Cardiac muscle cell (in vitro differentiated cells and primary cell): ENCODE data around the gene FABP2. TPM values are rescaled to one million over a fixed set of nuclear protein-coding genes. Genes with fewer than 3 reads are reported as not detected.

Experiments used
- DNase-seq, 2 donors: peaks; one replicate each; pipeline versions ENCODE4 v3.0.0 to v3.0.0-alpha.2; 2010 to 2017; ENCODE audit warnings: low read depth in 1 of 2, low spot score in 1 of 2
- H3K27ac ChIP-seq: fragments of 200-600 bp; sonication (generic); 2 replicates; pipeline ENCODE4 v1.5.1; 2016
- H3K27me3 ChIP-seq: fragments of 200-600 bp; sonication (generic); 2 replicates; pipeline ENCODE4 v1.6.0; 2016; ENCODE audit warnings: control low read depth
- H3K36me3 ChIP-seq: fragments of 200-600 bp; sonication (generic); 2 replicates; pipeline ENCODE4 v1.5.1; 2016; ENCODE audit warnings: control low read depth
- H3K4me1 ChIP-seq: fragments of 200-600 bp; sonication (generic); 2 replicates; pipeline ENCODE4 v1.8.1; 2017; ENCODE audit warnings: low read depth, mild to moderate bottlenecking, mixed run types
- H3K4me3 ChIP-seq: fragments of 200-600 bp; sonication (generic); 2 replicates; pipeline ENCODE4 v1.5.1; 2016; ENCODE audit warnings: mild to moderate bottlenecking
- H3K9me3 ChIP-seq: fragments of 200-600 bp; sonication (generic); 2 replicates; pipeline ENCODE4 v1.5.1; 2017; ENCODE audit warnings: low read depth, mild to moderate bottlenecking, control low read depth
- polyA plus RNA-seq: library from polyadenylated mRNA; unstranded; fragments of >200 nt; fragmentation: Nextera tagmentation; extraction: Ambion mirVana; gene quantifications from 2 replicates; pipeline ENCODE4 v1.2.1, GENCODE V29; 2016
- total RNA-seq: library from RNA; depleted of rRNA; stranded (reverse); fragments of >200 nt; gene quantifications from 2 replicates; pipeline ENCODE4 v1.2.3, GENCODE V29; 2016
- TF ChIP-seq, protein P1 (sequence below): IDR thresholded peaks from 2 replicates; pipeline ENCODE4 v1.5.1; 2012; ENCODE audit warnings: low read depth, mild to moderate bottlenecking, low read length

Gene FABP2
- total and polyA plus RNA-seq, 2 experiments from 2014 or later = 6.0 to 12.4 TPM

DNA sequence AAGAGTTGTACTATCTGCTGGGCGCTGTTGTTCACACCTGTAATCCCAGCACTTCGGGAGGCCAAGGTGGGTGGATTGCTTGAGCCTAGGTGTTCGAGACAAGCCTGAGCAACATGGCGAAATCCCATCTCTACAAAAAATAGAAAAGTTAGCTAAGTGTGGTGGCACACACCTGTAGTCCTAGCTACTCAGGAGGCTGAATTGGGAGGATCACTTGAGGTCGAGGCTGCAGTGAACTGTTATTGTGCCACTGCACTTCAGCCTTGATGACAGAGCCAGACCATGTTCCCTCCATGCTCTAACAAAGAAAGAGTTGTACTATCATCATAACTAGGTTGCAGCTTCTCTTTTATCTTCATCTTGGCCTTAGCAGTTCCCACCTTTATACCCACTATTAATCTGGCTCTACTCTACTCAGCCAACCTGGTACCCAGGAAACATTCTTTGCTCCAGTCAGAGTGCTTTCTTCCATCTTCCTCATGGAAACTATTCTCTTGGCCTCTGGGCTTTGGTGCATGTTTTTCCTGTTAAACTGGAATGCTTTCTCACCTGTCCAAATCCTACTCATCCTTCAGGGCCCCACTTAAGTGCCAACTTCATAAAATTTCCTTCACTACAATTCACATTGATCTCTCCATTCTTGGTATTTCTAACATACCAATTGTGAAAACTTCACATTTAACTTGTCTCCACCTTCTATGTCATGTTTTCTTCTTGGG is 18.2 kb downstream of the FABP2 start:
- no peaks in the 10 kb centered on the region for H3K4me1 ChIP-seq
- no peaks in the 10 kb centered on the region for H3K9me3 ChIP-seq
- no peak for DNase-seq
- no peak overlapping the region for H3K4me3 ChIP-seq
- no peak overlapping the region for H3K27ac ChIP-seq
- H3K36me3 ChIP-seq = no peaks in the 10 kb centered on the region
- H3K27me3 ChIP-seq = no peaks in the 10 kb centered on the region
- TF ChIP-seq, protein P1, sequence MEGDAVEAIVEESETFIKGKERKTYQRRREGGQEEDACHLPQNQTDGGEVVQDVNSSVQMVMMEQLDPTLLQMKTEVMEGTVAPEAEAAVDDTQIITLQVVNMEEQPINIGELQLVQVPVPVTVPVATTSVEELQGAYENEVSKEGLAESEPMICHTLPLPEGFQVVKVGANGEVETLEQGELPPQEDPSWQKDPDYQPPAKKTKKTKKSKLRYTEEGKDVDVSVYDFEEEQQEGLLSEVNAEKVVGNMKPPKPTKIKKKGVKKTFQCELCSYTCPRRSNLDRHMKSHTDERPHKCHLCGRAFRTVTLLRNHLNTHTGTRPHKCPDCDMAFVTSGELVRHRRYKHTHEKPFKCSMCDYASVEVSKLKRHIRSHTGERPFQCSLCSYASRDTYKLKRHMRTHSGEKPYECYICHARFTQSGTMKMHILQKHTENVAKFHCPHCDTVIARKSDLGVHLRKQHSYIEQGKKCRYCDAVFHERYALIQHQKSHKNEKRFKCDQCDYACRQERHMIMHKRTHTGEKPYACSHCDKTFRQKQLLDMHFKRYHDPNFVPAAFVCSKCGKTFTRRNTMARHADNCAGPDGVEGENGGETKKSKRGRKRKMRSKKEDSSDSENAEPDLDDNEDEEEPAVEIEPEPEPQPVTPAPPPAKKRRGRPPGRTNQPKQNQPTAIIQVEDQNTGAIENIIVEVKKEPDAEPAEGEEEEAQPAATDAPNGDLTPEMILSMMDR = no peak

DNA sequence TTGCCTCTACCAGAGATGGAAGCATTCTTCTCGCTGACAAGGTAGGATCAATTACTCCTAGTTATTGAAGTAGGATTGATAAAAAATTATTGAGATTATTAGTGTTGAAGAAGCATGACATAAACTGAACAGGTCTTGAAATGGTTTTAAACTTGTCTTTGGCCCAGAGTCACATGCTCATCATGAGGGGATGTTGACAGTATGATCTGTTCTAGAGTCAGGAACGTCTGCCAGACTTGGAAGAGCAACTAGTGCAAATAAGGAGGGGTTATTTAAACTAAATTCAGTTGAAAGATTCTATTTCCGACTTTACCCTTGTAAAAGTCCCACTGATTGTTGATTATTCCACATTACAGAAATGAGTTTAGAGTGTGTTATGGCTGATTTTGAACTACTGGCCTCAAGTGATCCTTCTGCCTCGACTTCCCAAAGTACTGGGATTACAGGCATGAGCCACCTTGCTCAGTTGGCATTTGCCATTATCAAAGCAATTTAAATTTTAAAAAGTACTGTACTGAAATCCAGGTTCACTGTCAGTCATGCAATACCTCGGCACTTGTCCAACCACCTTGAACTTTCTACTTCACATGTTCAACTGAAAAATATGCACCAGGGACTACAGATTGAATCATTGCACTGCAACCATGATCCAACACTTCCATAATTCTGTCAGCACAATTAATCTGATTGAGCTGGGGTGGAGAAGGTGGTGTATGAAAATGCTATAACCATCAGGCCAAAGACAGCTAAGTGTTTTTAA is 19.7 kb downstream of the FABP2 start:
- H3K36me3 ChIP-seq = peaks cover 3% of the 10 kb centered on the region
- TF ChIP-seq, protein P1 = no peak
- no peak overlapping the region for H3K4me3 ChIP-seq
- DNase-seq = no peak
- no peaks in the 10 kb centered on the region for H3K4me1 ChIP-seq
- H3K27ac ChIP-seq = no peak overlapping the region
- H3K9me3 ChIP-seq = no peaks in the 10 kb centered on the region
- H3K27me3 ChIP-seq = no peaks in the 10 kb centered on the region

DNA sequence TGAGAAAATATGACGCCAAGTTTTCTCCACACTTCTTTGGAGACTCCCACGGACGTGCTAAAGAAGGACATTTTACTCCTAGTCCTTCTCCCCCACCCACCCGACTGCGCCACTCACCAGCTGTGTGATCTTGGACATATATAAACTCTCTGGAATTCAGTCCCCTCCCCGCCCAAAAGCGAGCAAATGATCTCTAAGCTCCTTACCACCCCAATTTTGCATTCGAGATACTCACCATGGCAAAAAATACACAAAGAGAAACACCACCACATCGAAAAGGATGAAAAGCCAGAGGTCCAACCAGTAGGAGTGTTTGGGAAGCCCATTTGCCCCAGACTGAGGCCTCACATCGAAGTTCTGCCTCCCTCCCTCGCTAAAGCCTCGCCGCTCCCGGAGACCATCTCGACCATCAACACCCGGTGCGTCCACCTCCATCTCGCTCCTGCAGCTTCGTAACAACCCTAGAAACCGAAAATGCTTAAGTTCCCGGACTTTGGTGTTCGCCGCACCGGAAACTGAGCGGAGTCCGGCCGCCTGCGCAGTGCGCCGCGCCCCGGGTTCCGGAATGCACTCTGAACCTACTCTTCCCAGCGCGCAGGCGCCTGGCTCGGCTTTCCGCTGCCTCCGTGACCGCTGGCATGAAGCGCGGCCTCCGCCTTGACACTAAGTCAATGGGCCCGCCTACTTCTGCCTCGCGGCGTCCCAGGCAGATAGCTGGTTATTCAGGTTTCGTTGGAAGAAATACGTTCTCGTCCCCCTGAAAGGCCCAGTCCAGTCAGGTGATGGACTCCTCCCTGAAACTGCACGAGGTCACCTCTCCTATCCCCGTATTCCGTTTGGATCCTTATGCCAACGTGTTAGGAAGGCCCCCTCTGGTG is 21.6 kb downstream of the FABP2 start:
- Histone ChIP-seq H3K27ac (peak overlapping the region; percentile 92), H3K36me3 (peaks cover 10% of the 10 kb centered on the region), H3K9me3 (no peaks in the 10 kb centered on the region), H3K4me3 (peak overlapping the region; percentile 76), H3K27me3 (no peaks in the 10 kb centered on the region), H3K4me1 (peaks cover 2% of the 10 kb centered on the region)
- DNase-seq = peak; percentile 95 to 96
- TF ChIP-seq, protein P1 = peak; percentile 28

DNA sequence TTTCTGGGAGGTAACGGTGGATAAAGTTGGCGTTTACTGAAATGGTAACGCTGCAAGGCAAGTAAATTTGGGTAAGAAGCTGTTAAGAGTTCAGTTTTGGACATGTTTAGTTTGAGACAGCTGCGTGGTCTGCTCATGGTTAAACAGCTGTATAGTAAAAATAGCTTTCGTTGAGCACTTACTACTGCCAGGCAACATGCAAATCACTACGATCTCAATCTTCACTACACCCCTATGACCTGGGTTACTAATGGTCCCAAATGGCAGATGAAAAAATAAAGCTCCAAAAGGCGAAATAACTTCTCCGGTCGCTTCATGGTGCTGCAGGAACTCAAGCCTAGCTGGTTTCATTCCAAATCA is 22.2 kb downstream of the FABP2 start:
- DNase-seq = no peak
- Histone ChIP-seq H3K4me1 (peaks cover 6% of the 10 kb centered on the region), H3K9me3 (no peaks in the 10 kb centered on the region), H3K4me3 (peak overlapping the region; percentile 76), H3K27ac (peak overlapping the region; percentile 92), H3K36me3 (peaks cover 12% of the 10 kb centered on the region), H3K27me3 (no peaks in the 10 kb centered on the region)
- TF ChIP-seq, protein P1 = no peak

DNA sequence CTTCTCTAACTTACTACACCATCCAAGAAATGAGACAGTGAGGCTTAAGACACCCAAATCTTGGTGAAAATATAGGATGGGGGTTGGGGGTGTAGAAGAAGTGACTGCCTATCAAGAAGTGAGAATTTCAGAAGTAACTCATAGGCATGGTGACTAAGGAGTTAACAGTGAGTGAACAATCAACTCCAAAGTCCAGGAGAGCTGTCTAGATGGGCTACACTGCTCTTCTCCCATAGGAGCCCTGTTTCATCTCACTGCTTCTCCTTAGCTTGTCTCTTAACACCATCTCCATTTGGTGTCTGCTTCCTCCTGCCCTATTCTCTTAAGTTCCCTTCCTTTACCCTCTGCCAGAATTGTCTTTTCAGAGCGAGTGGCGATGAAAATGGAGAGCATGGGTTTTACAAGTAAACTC is 22.7 kb downstream of the FABP2 start:
- Histone ChIP-seq H3K27ac (peak overlapping the region; percentile 92), H3K9me3 (no peaks in the 10 kb centered on the region), H3K27me3 (no peaks in the 10 kb centered on the region), H3K4me3 (peak overlapping the region; percentile 76), H3K36me3 (peaks cover 12% of the 10 kb centered on the region), H3K4me1 (peaks cover 6% of the 10 kb centered on the region)
- DNase-seq = peak in 1 of 2 donors; percentile 31
- TF ChIP-seq, protein P1 = no peak
